Retina (tissue), 1 donor: ENCODE data around the gene EFCAB6.

Experiments
- DNase-seq: peaks from one replicate; pipeline ENCODE4 v3.0.0-alpha.2; 2016

Gene EFCAB6

GRCh38 chr22:43567691-43568324 lies 244.3 kb downstream of the EFCAB6 start:
- no peak for DNase-seq

GRCh38 chr22:43566561-43567332 lies 245.4 kb downstream of the EFCAB6 start:
- DNase-seq = no peak

- DNase-seq = no peak
Measured at GRCh38 chr22:43566021-43566420, 246.1 kb downstream of the EFCAB6 start.

- DNase-seq = no peak
Measured at GRCh38 chr22:43564859-43565258, 247.2 kb downstream of the EFCAB6 start.

- no peak for DNase-seq
Measured at GRCh38 chr22:43563571-43563970, 248.5 kb downstream of the EFCAB6 start.

GRCh38 chr22:43562843-43563242 lies 249.3 kb downstream of the EFCAB6 start:
- no peak for DNase-seq

- peak; percentile 39 for DNase-seq
Measured at GRCh38 chr22:43561415-43562178, 250.5 kb downstream of the EFCAB6 start.

GRCh38 chr22:43560651-43561050 lies 251.5 kb downstream of the EFCAB6 start:
- no peak for DNase-seq

- DNase-seq = no peak
Measured at GRCh38 chr22:43555561-43556515, 256.3 kb downstream of the EFCAB6 start.

GRCh38 chr22:43554694-43555365 lies 257.3 kb downstream of the EFCAB6 start:
- peak; percentile 16 for DNase-seq

GRCh38 chr22:43554259-43554636 lies 257.9 kb downstream of the EFCAB6 start:
- DNase-seq = no peak

- DNase-seq = no peak
Measured at GRCh38 chr22:43553451-43554258, 258.4 kb downstream of the EFCAB6 start.

- DNase-seq = no peak
Measured at GRCh38 chr22:43550672-43551071, 261.4 kb downstream of the EFCAB6 start.

GRCh38 chr22:43550024-43550620 lies 262.0 kb downstream of the EFCAB6 start:
- no peak for DNase-seq

GRCh38 chr22:43546186-43546585 lies 265.9 kb downstream of the EFCAB6 start:
- no peak for DNase-seq

GRCh38 chr22:43544289-43544673 lies 267.8 kb downstream of the EFCAB6 start:
- DNase-seq = no peak

- no peak for DNase-seq
Measured at GRCh38 chr22:43543522-43544288, 268.4 kb downstream of the EFCAB6 start.

GRCh38 chr22:43542681-43543521 lies 269.2 kb downstream of the EFCAB6 start:
- no peak for DNase-seq
